ENCODE measurements around the gene TBC1D2B. TPM values are rescaled to one million over a fixed set of nuclear protein-coding genes. Genes with fewer than 3 reads are reported as not detected.
A peak's percentile ranks its signal among the peaks of the same experiment; 100 is the strongest.
"Not testable (repeated sequence)": the region's sequence is repeated elsewhere in the genome, so short reads cannot be mapped to it uniquely, and the experiment has no call there.

The TBC1D2B gene
- total RNA-seq, 5 donors from 2014 or later (not counting 1 experiment from before 2014, with no cell fraction given): 86.1 to 106 (median 101) TPM

- DNase-seq: no peak
- Histone ChIP-seq H3K27me3 (replicated peaks in 1 of 2; ENCODE audit: control insufficient read depth in 2 of 2, extremely low read depth in 1 of 2, insufficient read depth in 2 of 2, low read length in 1 of 2) (peaks cover 0 to 10% of the 10 kb centered on the region in 2 experiments), H3K4me1 (ENCODE audit: control insufficient read depth in 1 of 2, extremely low read depth in 1 of 2, insufficient read depth in 2 of 2, low read length in 2 of 2) (no peaks in the 10 kb centered on the region), H3K27ac (ENCODE audit: low read length) (no peak overlapping the region), H3K9me3 (no peaks in the 10 kb centered on the region), H3K4me3 (ENCODE audit: control insufficient read depth in 1 of 2, extremely low read depth in 1 of 2, low read length in 1 of 2) (no peak overlapping the region), H3K36me3 (ENCODE audit: control insufficient read depth in 2 of 2, extremely low read depth in 1 of 2, insufficient read depth in 1 of 2, low read length in 1 of 2) (no peaks in the 10 kb centered on the region)
- Mint-ChIP-seq H3K4me3 (no peak overlapping the region), H3K4me1 (peaks cover 3 to 6% (median 4%) of the 10 kb centered on the region in 3 donors), H3K36me3 (no peaks in the 10 kb centered on the region), H3K27ac (no peak overlapping the region), H3K9me3 (no peaks in the 10 kb centered on the region), H3K27me3 (peaks cover 0 to 3% of the 10 kb centered on the region in 2 donors)
- 67% methylated on average over 15 of the region's 15 CpGs for WGBS (ENCODE audit: insufficient coverage)
- POLR2A ChIA-PET: no interaction called here
- ATAC-seq (replicated peaks in 1 of 4): no peak
- CTCF ChIA-PET: no interaction called here
Observed at GRCh38 chr15:77983708-77984445, 93.6 kb downstream of the TBC1D2B start.

GRCh38 chr15:77983091-77983707 is 94.3 kb downstream of the TBC1D2B start:
- ChIA-PET CTCF (no interaction called here), POLR2A (no interaction called here)
- ATAC-seq (replicated peaks in 1 of 4) (no peak), DNase-seq (no peak)
- Histone ChIP-seq H3K9me3 (no peaks in the 10 kb centered on the region), H3K4me3 (ENCODE audit: control insufficient read depth in 1 of 2, extremely low read depth in 1 of 2, low read length in 1 of 2) (no peak overlapping the region), H3K36me3 (ENCODE audit: control insufficient read depth in 2 of 2, extremely low read depth in 1 of 2, insufficient read depth in 1 of 2, low read length in 1 of 2) (no peaks in the 10 kb centered on the region), H3K4me1 (ENCODE audit: control insufficient read depth in 1 of 2, extremely low read depth in 1 of 2, insufficient read depth in 2 of 2, low read length in 2 of 2) (no peaks in the 10 kb centered on the region), H3K27me3 (replicated peaks in 1 of 2; ENCODE audit: control insufficient read depth in 2 of 2, extremely low read depth in 1 of 2, insufficient read depth in 2 of 2, low read length in 1 of 2) (peaks cover 0 to 10% of the 10 kb centered on the region in 2 experiments), H3K27ac (ENCODE audit: low read length) (no peak overlapping the region)
- Mint-ChIP-seq H3K27me3 (peaks cover 0 to 3% of the 10 kb centered on the region in 2 donors), H3K9me3 (no peaks in the 10 kb centered on the region), H3K36me3 (no peaks in the 10 kb centered on the region), H3K4me3 (no peak overlapping the region), H3K27ac (no peak overlapping the region), H3K4me1 (peaks cover 2 to 6% (median 2%) of the 10 kb centered on the region in 3 donors)
- 90% methylated on average over 6 of the region's 10 CpGs for WGBS (ENCODE audit: insufficient coverage)

GRCh38 chr15:77982127-77982490 is 95.4 kb downstream of the TBC1D2B start:
- DNase-seq (no peak), ATAC-seq (replicated peaks in 1 of 4) (no peak)
- H3K27me3 Mint-ChIP-seq: peaks cover 0 to 3% of the 10 kb centered on the region in 2 donors
- no peaks in the 10 kb centered on the region for H3K4me1 ChIP-seq (ENCODE audit: control insufficient read depth in 1 of 2, extremely low read depth in 1 of 2, insufficient read depth in 2 of 2, low read length in 2 of 2)
- H3K9me3 Mint-ChIP-seq: no peaks in the 10 kb centered on the region
- no peaks in the 10 kb centered on the region for H3K36me3 Mint-ChIP-seq
- H3K9me3 ChIP-seq: no peaks in the 10 kb centered on the region
- no peak overlapping the region for H3K27ac ChIP-seq (ENCODE audit: low read length)
- 87% methylated on average over 3 of the region's 10 CpGs for WGBS (ENCODE audit: insufficient coverage)
- POLR2A ChIA-PET: interaction anchor here in 1 of 2 donors (0.5 kb wide), 1 partner anchor 141 kb away, joined by 4 read pairs; no protein-coding TSS in a partner anchor
- H3K36me3 ChIP-seq (ENCODE audit: control insufficient read depth in 2 of 2, extremely low read depth in 1 of 2, insufficient read depth in 1 of 2, low read length in 1 of 2): no peaks in the 10 kb centered on the region
- CTCF ChIA-PET: no interaction called here
- H3K4me1 Mint-ChIP-seq: peaks cover 0 to 3% (median 0%) of the 10 kb centered on the region in 3 donors
- H3K27me3 ChIP-seq (replicated peaks in 1 of 2; ENCODE audit: control insufficient read depth in 2 of 2, extremely low read depth in 1 of 2, insufficient read depth in 2 of 2, low read length in 1 of 2): peaks cover 0 to 10% of the 10 kb centered on the region in 2 experiments
- H3K4me3 ChIP-seq (ENCODE audit: control insufficient read depth in 1 of 2, extremely low read depth in 1 of 2, low read length in 1 of 2): no peak overlapping the region
- no peak overlapping the region for H3K27ac Mint-ChIP-seq
- H3K4me3 Mint-ChIP-seq: no peak overlapping the region

GRCh38 chr15:77981281-77982126 is 96.0 kb downstream of the TBC1D2B start:
- ChIA-PET CTCF (no interaction called here), POLR2A (no interaction called here)
- Histone ChIP-seq H3K9me3 (no peaks in the 10 kb centered on the region), H3K36me3 (ENCODE audit: control insufficient read depth in 2 of 2, extremely low read depth in 1 of 2, insufficient read depth in 1 of 2, low read length in 1 of 2) (no peaks in the 10 kb centered on the region), H3K4me1 (ENCODE audit: control insufficient read depth in 1 of 2, extremely low read depth in 1 of 2, insufficient read depth in 2 of 2, low read length in 2 of 2) (no peaks in the 10 kb centered on the region), H3K4me3 (ENCODE audit: control insufficient read depth in 1 of 2, extremely low read depth in 1 of 2, low read length in 1 of 2) (no peak overlapping the region), H3K27me3 (replicated peaks in 1 of 2; ENCODE audit: control insufficient read depth in 2 of 2, extremely low read depth in 1 of 2, insufficient read depth in 2 of 2, low read length in 1 of 2) (peaks cover 0 to 8% of the 10 kb centered on the region in 2 experiments), H3K27ac (ENCODE audit: low read length) (no peak overlapping the region)
- Mint-ChIP-seq H3K4me3 (no peak overlapping the region), H3K36me3 (no peaks in the 10 kb centered on the region), H3K27ac (no peak overlapping the region), H3K9me3 (no peaks in the 10 kb centered on the region), H3K27me3 (peaks cover 0 to 3% of the 10 kb centered on the region in 2 donors), H3K4me1 (peaks cover 0 to 3% (median 0%) of the 10 kb centered on the region in 3 donors)
- DNase-seq (no peak), ATAC-seq (replicated peaks in 1 of 4) (no peak)
- WGBS (ENCODE audit: insufficient coverage): 82% methylated on average over 18 of the region's 30 CpGs

- H3K4me3 ChIP-seq (ENCODE audit: control insufficient read depth in 1 of 2, extremely low read depth in 1 of 2, low read length in 1 of 2); H3K27ac Mint-ChIP-seq; H3K36me3 Mint-ChIP-seq; ATAC-seq (replicated peaks in 1 of 4); H3K27me3 Mint-ChIP-seq; CTCF ChIA-PET; H3K9me3 Mint-ChIP-seq; POLR2A ChIA-PET; H3K4me1 ChIP-seq (ENCODE audit: control insufficient read depth in 1 of 2, extremely low read depth in 1 of 2, insufficient read depth in 2 of 2, low read length in 2 of 2); H3K27me3 ChIP-seq (replicated peaks in 1 of 2; ENCODE audit: control insufficient read depth in 2 of 2, extremely low read depth in 1 of 2, insufficient read depth in 2 of 2, low read length in 1 of 2); H3K4me1 Mint-ChIP-seq; H3K4me3 Mint-ChIP-seq; H3K27ac ChIP-seq (ENCODE audit: low read length); H3K9me3 ChIP-seq; H3K36me3 ChIP-seq (ENCODE audit: control insufficient read depth in 2 of 2, extremely low read depth in 1 of 2, insufficient read depth in 1 of 2, low read length in 1 of 2): not testable (repeated sequence)
- peak in 1 of 35 experiments; percentile 0 for DNase-seq
- no CpG with 5 or more reads among the region's 5 CpGs for WGBS (ENCODE audit: insufficient coverage)
Observed at GRCh38 chr15:77980674-77981073, 96.8 kb downstream of the TBC1D2B start.

GRCh38 chr15:77980098-77980497 is 97.4 kb downstream of the TBC1D2B start:
- DNase-seq: peak in 1 of 35 experiments; percentile 13
- no peak overlapping the region for H3K27ac Mint-ChIP-seq

More at GRCh38 chr15:77980098-77980497, 97.4 kb downstream of the TBC1D2B start:
- H3K27me3 ChIP-seq (replicated peaks in 1 of 2; ENCODE audit: control insufficient read depth in 2 of 2, extremely low read depth in 1 of 2, insufficient read depth in 2 of 2, low read length in 1 of 2): peaks cover 0 to 8% of the 10 kb centered on the region in 2 experiments
- ChIA-PET POLR2A (no interaction called here), CTCF (no interaction called here)
- H3K4me3 ChIP-seq (ENCODE audit: control insufficient read depth in 1 of 2, extremely low read depth in 1 of 2, low read length in 1 of 2): no peak overlapping the region
- no peaks in the 10 kb centered on the region for H3K36me3 Mint-ChIP-seq
- no peaks in the 10 kb centered on the region for H3K4me1 ChIP-seq (ENCODE audit: control insufficient read depth in 1 of 2, extremely low read depth in 1 of 2, insufficient read depth in 2 of 2, low read length in 2 of 2)
- peaks cover 0 to 3% (median 0%) of the 10 kb centered on the region in 3 donors for H3K4me1 Mint-ChIP-seq
- no peak for ATAC-seq (replicated peaks in 1 of 4)
- no peaks in the 10 kb centered on the region for H3K9me3 ChIP-seq
- H3K4me3 Mint-ChIP-seq: no peak overlapping the region
- no peaks in the 10 kb centered on the region for H3K9me3 Mint-ChIP-seq
- no peaks in the 10 kb centered on the region for H3K36me3 ChIP-seq (ENCODE audit: control insufficient read depth in 2 of 2, extremely low read depth in 1 of 2, insufficient read depth in 1 of 2, low read length in 1 of 2)
- WGBS (ENCODE audit: insufficient coverage): 64% methylated on average over 5 of the region's 8 CpGs
- no peak overlapping the region for H3K27ac ChIP-seq (ENCODE audit: low read length)
- H3K27me3 Mint-ChIP-seq: peaks cover 0 to 3% of the 10 kb centered on the region in 2 donors

All from T-cell (primary cell).